Thyroid gland (tissue), 4 donors: ENCODE results near the gene FBXL2.

Experiments
- CTCF ChIP-seq, 6 experiments: fragments of 200-600 bp in 3 of 6; fragments of 450-650 bp in 3 of 6; sonication (generic) in 3 of 6; IDR thresholded peaks; one replicate each; pipeline ENCODE4 v1.5.1; 2016 to 2019; ENCODE audit warnings: antibody characterized with exemption in 6 of 6, mild to moderate bottlenecking in 2 of 6, inconsistent platforms in 1 of 6, moderate library complexity in 1 of 6
- POLR2A ChIP-seq, 2 donors: fragments of 450-650 bp; IDR thresholded peaks; one replicate each; pipeline ENCODE4 v1.6.1; 2017; ENCODE audit warnings: antibody characterized with exemption in 2 of 2, mild to moderate bottlenecking in 2 of 2, moderate library complexity in 1 of 2

DNA sequence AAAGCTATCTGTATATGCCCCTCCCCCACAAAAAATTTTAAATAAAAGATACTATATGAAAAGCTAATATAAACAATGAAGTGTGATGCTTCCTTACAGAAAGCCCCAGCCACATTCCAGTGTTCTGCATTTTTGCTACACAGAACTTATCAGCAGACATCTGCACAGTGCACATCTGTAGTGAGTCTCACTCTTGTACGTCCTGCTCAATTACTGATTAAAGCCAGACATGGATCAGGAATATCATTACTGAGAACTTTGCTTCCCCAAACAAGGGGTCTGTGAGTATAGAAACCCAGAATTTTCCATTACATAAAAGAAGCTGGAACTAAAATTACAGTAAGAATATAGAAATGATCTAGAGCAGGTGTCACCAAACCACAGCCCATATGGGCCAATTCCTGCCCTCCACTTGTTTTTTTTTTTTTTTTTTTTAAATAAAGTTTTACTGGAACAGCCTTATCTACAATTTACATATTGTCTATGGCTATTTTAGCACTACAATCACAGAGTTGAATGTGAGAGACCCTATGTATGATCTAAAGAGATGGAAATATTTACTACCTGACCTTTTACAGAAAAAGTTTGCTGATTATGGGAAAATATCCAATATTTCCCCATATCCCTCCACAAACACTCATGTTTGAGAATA lies 117.3 kb downstream of the FBXL2 start:
- TF ChIP-seq CTCF (IDR thresholded peaks at IDR 0.05): no peak
- TF ChIP-seq POLR2A (IDR thresholded peaks at IDR 0.05): no peak
